H7 (cell line): ENCODE results near the gene TGM4. TPM values are rescaled to one million over a fixed set of nuclear protein-coding genes. Genes with fewer than 3 reads are reported as not detected.
A peak's percentile ranks its signal among the peaks of the same experiment; 100 is the strongest.

ENCODE experiments used
- DNase-seq: peaks from one replicate; pipeline ENCODE4 v3.0.0; 2012
- H3K27me3 ChIP-seq: 2 replicates; pipeline ENCODE4 v1.6.0; 2011; ENCODE audit warnings: mild to moderate bottlenecking, low read length; ENCODE audit not compliant: control insufficient read depth, insufficient read depth
- H3K36me3 ChIP-seq: replicated peaks from 2 replicates; pipeline ENCODE4 v1.5.1; 2011; ENCODE audit warnings: low read length; ENCODE audit not compliant: control insufficient read depth, insufficient read depth
- H3K4me3 ChIP-seq: 2 replicates; pipeline ENCODE4 v1.5.1; 2011; ENCODE audit warnings: low read depth, mild to moderate bottlenecking, control low read depth, low read length, moderate library complexity; ENCODE audit not compliant: insufficient read depth
- total RNA-seq: library from RNA; depleted of rRNA; stranded (reverse); fragments of >200 nt; shearing (Covaris generic); gene quantifications from 2 replicates; pipeline ENCODE4 v1.2.3, GENCODE V29; 2014

Gene TGM4
- total RNA-seq, 1 experiment from 2014 or later = not detected

- H3K4me3 ChIP-seq = no peak overlapping the region
- H3K36me3 ChIP-seq = no peaks in the 10 kb centered on the region
These were observed 18.3 kb downstream of the TGM4 start for GRCh38 chr3:44892689-44893088.

GRCh38 chr3:44893097-44893496 lies 18.7 kb downstream of the TGM4 start:
- Histone ChIP-seq H3K27me3 (no peaks in the 10 kb centered on the region), H3K36me3 (no peaks in the 10 kb centered on the region), H3K4me3 (no peak overlapping the region)
- DNase-seq = no peak

More at GRCh38 chr3:44892689-44893088, 18.3 kb downstream of the TGM4 start:
- no peaks in the 10 kb centered on the region for H3K27me3 ChIP-seq
- no peak for DNase-seq

DNA sequence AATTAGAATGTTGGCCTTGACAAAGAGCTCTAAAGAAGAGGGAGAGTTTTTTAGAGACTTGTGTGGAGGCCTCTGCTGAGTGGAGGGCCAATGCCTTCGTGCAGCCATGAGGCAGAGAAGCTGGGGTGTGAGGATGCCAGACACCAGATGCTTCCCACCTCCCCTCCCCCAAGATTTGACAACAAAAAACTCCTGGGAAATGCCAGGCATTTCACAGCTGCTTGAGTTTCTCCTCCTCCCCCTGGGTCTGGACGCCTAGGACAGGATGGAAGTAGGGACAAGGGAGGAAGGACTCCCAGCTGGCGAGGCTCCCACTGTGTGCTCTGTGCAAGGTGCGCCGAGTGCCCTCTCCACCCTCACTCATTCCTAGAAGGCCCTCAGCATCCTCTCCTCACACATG lies 20.1 kb downstream of the TGM4 start:
- no peaks in the 10 kb centered on the region for H3K36me3 ChIP-seq
- no peaks in the 10 kb centered on the region for H3K27me3 ChIP-seq
- no peak overlapping the region for H3K4me3 ChIP-seq
- peak; percentile 49 for DNase-seq

GRCh38 chr3:44896440-44896839 lies 22.0 kb downstream of the TGM4 start:
- H3K4me3 ChIP-seq = no peak overlapping the region
- H3K36me3 ChIP-seq = no peaks in the 10 kb centered on the region
- no peaks in the 10 kb centered on the region for H3K27me3 ChIP-seq
- no peak for DNase-seq

DNA sequence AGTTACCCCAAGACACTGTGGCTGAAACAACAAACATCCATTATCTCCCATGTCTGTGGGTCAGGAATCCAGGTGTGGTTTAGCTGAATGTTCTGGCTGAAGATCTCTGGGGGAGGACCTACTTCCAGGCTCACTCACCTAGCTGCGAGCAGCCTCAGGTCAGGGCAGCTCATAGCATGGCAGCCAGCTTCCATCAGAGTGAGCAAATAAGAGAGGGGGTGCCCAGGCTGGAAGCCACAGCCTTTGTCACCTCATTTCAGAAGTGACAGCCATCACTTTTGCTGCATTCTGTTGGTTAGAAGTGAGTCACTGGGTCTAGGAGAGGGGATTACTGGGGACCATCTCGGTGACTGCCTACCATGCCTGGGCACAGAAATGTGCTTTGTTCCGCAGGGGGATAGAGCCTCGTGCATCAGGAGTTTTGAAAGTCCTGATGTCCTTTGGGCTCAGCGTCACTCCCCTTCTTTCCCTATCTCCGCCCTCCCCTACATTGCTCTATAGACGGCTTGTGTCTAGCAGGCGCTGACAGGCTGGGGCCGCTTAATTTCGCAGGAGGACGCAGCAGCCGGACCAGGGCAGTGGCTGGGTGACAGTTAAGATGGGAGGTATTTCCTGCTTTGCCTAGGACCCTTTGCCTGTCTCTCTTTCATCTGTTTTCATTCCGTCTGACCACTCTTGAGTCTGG lies 25.4 kb downstream of the TGM4 start:
- DNase-seq = no peak
- H3K27me3 ChIP-seq = no peaks in the 10 kb centered on the region

DNA sequence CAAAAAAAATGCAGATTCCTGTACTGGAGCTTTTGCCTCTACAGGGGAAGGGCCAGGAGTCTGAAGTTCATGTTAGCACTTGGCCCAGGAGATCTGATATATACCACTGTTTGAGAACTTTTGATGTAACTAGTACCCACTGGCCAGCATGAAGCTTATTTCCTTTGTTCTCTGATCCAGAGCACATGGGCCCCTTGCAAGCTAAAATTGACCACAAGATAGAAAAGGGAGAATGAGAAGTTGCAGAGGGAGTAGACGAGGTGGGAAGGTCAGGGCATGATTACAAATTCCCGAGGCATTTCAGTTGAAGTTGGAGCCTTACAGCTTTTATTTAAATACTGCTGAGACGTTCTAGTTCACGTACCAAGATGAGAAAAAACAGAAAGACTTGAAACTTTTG lies 28.2 kb downstream of the TGM4 start:
- Histone ChIP-seq H3K4me3 (no peak overlapping the region), H3K36me3 (no peaks in the 10 kb centered on the region), H3K27me3 (no peaks in the 10 kb centered on the region)
- DNase-seq = no peak

More for the DNA sequence above, 25.4 kb downstream of the TGM4 start:
- Histone ChIP-seq H3K4me3 (no peak overlapping the region), H3K36me3 (no peaks in the 10 kb centered on the region)

DNA sequence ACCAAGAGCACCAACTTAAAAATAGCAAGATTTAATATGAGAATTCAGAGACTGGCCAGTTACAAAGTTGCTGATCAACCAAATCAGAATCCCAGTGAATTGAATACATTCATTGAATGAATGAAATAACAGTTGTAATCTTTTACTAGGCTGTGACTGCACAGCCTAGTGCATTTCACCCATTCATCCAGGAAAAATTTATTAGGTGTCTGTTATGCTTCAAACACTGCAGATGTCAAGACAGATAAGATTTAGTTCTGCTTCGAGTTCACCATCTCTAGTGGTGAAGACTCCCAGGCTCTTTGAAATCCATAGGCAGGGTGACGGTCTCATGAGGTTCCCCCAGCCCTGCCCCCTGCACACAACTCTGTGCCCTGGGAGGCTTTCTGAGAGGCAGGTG lies 28.9 kb downstream of the TGM4 start:
- Histone ChIP-seq H3K36me3 (no peaks in the 10 kb centered on the region), H3K27me3 (no peaks in the 10 kb centered on the region), H3K4me3 (no peak overlapping the region)
- no peak for DNase-seq

DNA sequence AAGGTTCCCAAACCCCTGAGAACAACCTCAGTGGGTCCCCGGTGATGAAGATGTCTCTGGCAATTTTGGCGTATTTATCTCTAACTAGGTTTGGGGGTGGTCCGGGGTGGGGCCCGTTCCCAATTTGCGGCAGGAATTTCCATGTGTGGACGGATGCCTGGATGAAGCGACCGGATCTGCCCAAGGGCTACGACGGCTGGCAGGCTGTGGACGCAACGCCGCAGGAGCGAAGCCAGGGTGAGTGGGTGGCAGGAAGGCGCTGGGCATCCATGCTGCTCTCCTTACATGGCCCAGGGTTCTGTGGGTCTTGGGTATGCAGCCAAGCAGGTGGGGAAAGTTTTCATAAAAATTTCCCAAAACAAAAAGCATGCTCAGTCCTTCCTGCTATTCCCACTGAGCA lies 29.3 kb downstream of the TGM4 start:
- H3K4me3 ChIP-seq = no peak overlapping the region

DNA sequence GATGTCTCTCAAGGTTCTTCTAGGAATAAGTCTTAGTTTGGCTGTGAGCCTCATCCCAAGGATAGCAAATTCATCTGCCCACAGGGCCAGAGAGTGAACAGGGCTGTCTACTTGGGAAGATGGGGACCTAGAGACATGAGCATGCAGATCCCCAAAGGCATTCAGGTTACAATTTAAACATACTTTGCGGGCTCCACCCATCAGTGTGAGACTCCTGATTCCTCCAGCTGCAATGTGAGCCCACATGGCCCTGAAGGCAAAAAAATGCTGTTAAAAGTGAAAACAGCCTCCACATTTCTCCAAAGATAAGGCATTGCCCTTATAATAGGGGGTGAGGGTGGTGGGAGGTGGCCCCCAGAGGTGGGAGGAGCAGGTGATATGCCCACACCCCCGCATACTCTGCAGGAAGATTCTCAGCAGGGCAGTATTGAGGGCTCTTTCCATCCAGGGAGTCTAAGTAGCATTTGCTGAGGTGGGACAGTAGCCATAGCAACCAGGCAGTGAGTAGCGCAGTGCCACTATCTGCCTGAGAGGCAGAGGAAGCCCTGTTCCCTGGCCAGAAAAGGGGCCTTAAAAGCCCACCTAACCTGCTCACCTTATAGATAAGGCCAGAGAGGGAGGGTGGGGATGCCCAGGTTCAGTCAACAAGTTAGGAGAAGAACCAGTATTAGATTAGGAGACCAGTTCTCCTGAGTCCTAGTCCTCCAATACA lies 31.2 kb downstream of the TGM4 start:
- Histone ChIP-seq H3K36me3 (no peaks in the 10 kb centered on the region), H3K4me3 (no peak overlapping the region), H3K27me3 (no peaks in the 10 kb centered on the region)
- peak; percentile 67 for DNase-seq

More for the DNA sequence above, 29.3 kb downstream of the TGM4 start:
- no peaks in the 10 kb centered on the region for H3K36me3 ChIP-seq
- no peaks in the 10 kb centered on the region for H3K27me3 ChIP-seq
- no peak for DNase-seq

DNA sequence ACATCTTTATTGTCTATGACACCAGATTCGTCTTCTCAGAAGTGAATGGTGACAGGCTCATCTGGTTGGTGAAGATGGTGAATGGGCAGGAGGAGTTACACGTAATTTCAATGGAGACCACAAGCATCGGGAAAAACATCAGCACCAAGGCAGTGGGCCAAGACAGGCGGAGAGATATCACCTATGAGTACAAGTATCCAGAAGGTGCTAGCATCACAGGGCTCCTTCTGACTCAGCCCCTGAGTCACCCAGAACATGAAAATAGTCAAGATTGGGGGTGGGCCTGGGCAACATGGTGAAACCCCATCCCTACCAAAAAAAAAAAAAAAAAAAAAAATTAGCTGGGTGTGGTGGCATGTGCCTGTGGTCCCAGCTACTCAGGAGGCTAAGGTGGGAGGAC lies 32.6 kb downstream of the TGM4 start:
- no peak for DNase-seq
- Histone ChIP-seq H3K4me3 (no peak overlapping the region), H3K27me3 (no peaks in the 10 kb centered on the region), H3K36me3 (no peaks in the 10 kb centered on the region)

DNA sequence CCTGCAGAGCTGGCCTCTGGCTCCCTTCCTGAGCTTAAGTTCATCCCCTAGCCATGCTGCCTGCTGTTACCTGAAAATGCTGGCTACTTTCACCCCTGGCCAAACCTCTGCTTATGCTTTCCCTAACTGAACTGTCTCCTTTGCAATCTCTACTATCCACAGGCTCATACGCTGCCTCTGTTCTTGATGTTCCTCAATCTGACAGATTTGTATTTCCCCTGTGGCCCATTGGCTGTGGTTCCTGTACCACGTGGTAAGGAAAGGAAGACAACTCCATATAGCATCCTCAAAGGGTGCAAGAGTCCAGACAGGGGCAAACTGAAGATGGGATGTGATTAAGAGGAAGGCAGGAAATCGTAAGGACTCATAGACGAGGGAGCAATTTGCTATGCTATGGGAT lies 33.2 kb downstream of the TGM4 start:
- no peak for DNase-seq
- Histone ChIP-seq H3K36me3 (no peaks in the 10 kb centered on the region), H3K4me3 (no peak overlapping the region), H3K27me3 (no peaks in the 10 kb centered on the region)

- H3K4me3 ChIP-seq = no peak overlapping the region
- H3K27me3 ChIP-seq = no peaks in the 10 kb centered on the region
- DNase-seq = no peak
- H3K36me3 ChIP-seq = no peaks in the 10 kb centered on the region
These were observed 34.7 kb downstream of the TGM4 start for GRCh38 chr3:44909063-44909462.

- DNase-seq = no peak
These were observed 36.3 kb downstream of the TGM4 start for GRCh38 chr3:44910693-44911092.

DNA sequence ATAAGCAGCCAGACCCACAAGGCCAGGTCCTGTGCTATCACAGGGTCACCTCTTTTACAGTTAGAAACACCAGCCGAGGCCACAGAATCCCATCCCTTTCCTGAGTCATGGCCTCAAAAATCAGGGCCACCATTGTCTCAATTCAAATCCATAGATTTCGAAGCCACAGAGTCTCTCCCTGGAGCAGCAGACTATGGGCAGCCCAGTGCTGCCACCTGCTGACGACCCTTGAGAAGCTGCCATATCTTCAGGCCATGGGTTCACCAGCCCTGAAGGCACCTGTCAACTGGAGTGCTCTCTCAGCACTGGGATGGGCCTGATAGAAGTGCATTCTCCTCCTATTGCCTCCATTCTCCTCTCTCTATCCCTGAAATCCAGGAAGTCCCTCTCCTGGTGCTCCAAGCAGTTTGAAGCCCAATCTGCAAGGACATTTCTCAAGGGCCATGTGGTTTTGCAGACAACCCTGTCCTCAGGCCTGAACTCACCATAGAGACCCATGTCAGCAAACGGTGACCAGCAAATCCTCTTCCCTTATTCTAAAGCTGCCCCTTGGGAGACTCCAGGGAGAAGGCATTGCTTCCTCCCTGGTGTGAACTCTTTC lies 39.6 kb downstream of the TGM4 start:
- Histone ChIP-seq H3K36me3 (no peaks in the 10 kb centered on the region; the same call in 1 of the 2 replicates), H3K4me3 (no peak overlapping the region), H3K27me3 (no peaks in the 10 kb centered on the region)
- DNase-seq = peak; percentile 87

More at GRCh38 chr3:44910693-44911092, 36.3 kb downstream of the TGM4 start:
- Histone ChIP-seq H3K4me3 (no peak overlapping the region), H3K27me3 (no peaks in the 10 kb centered on the region), H3K36me3 (no peaks in the 10 kb centered on the region)

DNA sequence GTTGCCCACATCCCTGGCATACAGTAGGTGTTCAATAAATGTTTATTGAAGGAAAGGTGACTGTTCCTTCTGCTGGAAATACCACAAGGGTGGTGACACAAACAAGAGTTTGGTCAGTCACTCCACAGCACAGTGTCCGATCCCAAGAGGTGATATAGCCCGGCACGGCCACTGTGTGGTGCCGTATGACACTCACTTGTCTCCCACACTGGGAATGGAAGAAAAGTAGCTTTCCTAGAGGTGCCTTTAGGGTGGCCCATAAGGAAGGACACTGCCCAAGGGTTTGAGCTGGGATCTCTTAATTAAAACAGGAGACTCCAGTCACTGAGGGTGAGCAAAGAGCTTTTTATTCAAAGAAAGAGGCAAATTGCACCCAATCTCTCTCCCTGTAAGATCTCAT lies 40.5 kb downstream of the TGM4 start:
- Histone ChIP-seq H3K27me3 (no peaks in the 10 kb centered on the region), H3K4me3 (no peak overlapping the region), H3K36me3 (no peaks in the 10 kb centered on the region; the same call in 1 of the 2 replicates)
- peak; percentile 66 for DNase-seq
